HL-60 (cell line): Measurements from ENCODE around the gene XPO5.

Experiments
- DNase-seq, 2 experiments: peaks; one replicate each; pipeline ENCODE4 v3.0.0-alpha.2; 2010 to 2020; ENCODE audit warnings: low read depth in 1 of 2, low spot score in 1 of 2
- H3K27ac ChIP-seq: fragments of 250-450 bp; sonication (Bioruptor Pico); replicated peaks from 2 replicates; pipeline ENCODE4 v1.5.1; 2020; ENCODE audit warnings: mild to moderate bottlenecking, moderate library complexity
- H3K27me3 ChIP-seq: fragments of 250-450 bp; sonication (Bioruptor Pico); 2 replicates; pipeline ENCODE4 v1.5.1; 2021; ENCODE audit warnings: mild to moderate bottlenecking, moderate library complexity; ENCODE audit not compliant: insufficient read depth, poor library complexity, severe bottlenecking
- H3K4me3 ChIP-seq: replicated peaks from 2 replicates; pipeline ENCODE4 v1.5.1; 2011; ENCODE audit warnings: mild to moderate bottlenecking, control low read depth, low read length; ENCODE audit not compliant: insufficient read depth
- CTCF ChIP-seq: IDR thresholded peaks from one replicate; pipeline ENCODE4 v1.5.1; 2011; ENCODE audit warnings: low read length, control low read depth, inconsistent platforms; ENCODE audit not compliant: insufficient read depth
- GABPA ChIP-seq: IDR thresholded peaks from 2 replicates; pipeline ENCODE4 v1.6.1; 2012; ENCODE audit warnings: low read depth
- POLR2AphosphoS5 ChIP-seq: IDR thresholded peaks from 2 replicates; pipeline ENCODE4 v1.6.1; 2012; ENCODE audit warnings: low read depth
- REST ChIP-seq: IDR thresholded peaks from 2 replicates; pipeline ENCODE4 v1.6.1; 2012; ENCODE audit warnings: low read depth; ENCODE audit not compliant: insufficient replicate concordance
- SPI1 ChIP-seq: IDR thresholded peaks from 2 replicates; pipeline ENCODE4 v1.6.1; 2012; ENCODE audit warnings: low read depth, mild to moderate bottlenecking, borderline replicate concordance

XPO5 gene

GRCh38 chr6:43505718-43506117, 70.1 kb downstream of the XPO5 start:
- H3K27me3 ChIP-seq, result peaks cover 3% of the 10 kb centered on the region
- no peak overlapping the region for H3K4me3 ChIP-seq
- no peak for DNase-seq
- H3K27ac ChIP-seq, result no peak overlapping the region
- no peak for TF ChIP-seq SPI1
- TF ChIP-seq GABPA, result no peak
- no peak for TF ChIP-seq REST
- no peak for TF ChIP-seq CTCF
- TF ChIP-seq POLR2AphosphoS5, result no peak

- Histone ChIP-seq H3K27me3 (peaks cover 3% of the 10 kb centered on the region), H3K27ac (no peak overlapping the region), H3K4me3 (no peak overlapping the region)
- TF ChIP-seq POLR2AphosphoS5, result no peak
- TF ChIP-seq REST, result no peak
- TF ChIP-seq GABPA, result no peak
- TF ChIP-seq SPI1, result no peak
- TF ChIP-seq CTCF, result no peak
- DNase-seq, result no peak
These were observed 70.9 kb downstream of the XPO5 start for GRCh38 chr6:43504756-43505593.

GRCh38 chr6:43503443-43503842, 72.4 kb downstream of the XPO5 start:
- H3K27ac ChIP-seq, result no peak overlapping the region
- TF ChIP-seq GABPA, result no peak
- TF ChIP-seq SPI1, result no peak
- no peak for TF ChIP-seq CTCF
- no peak for TF ChIP-seq POLR2AphosphoS5
- TF ChIP-seq REST, result no peak
- DNase-seq, result no peak
- no peaks in the 10 kb centered on the region for H3K27me3 ChIP-seq
- H3K4me3 ChIP-seq, result no peak overlapping the region
